ENCODE data around the gene CORIN.
A peak's percentile ranks its signal among the peaks of the same experiment; 100 is the strongest.

The CORIN gene

GRCh38 chr4:47863486-47863885 is 25.6 kb upstream of the CORIN start:
- no peak overlapping the region for H3K4me3 ChIP-seq (ENCODE audit: low read depth, low read length)
- in situ Hi-C loops (cut with HindIII; ENCODE audit: low sequenced_read_pairs): no loop called here
- TF ChIP-seq CTCF (IDR thresholded peaks at IDR 0.05; ENCODE audit: low read depth, low read length, missing control alignments): no peak
- no peak for DNase-seq (ENCODE audit: low read depth)

DNA sequence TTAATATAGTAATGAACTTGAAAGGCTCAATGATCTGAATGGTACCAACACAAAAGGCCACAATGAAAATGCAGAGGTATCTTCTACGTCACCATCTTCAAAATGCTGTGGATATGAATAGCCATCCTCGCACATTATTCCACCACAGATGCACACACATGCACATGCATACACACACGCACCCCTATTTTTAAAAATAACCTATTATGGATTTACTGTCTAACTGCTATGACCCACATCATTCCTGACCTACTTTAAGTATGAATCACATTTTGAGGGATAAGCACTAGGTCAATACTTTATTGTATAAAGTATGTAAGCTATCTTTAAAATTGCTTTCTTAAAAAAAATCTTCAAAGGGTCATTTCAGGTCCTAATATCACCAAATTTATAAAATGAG is 24.4 kb upstream of the CORIN start:
- no peak overlapping the region for H3K4me3 ChIP-seq (ENCODE audit: low read depth, low read length)
- no peak for DNase-seq (ENCODE audit: low read depth)
- TF ChIP-seq CTCF (IDR thresholded peaks at IDR 0.05; ENCODE audit: low read depth, low read length, missing control alignments): no peak
- in situ Hi-C loops (cut with HindIII; ENCODE audit: low sequenced_read_pairs): no loop called here

DNA sequence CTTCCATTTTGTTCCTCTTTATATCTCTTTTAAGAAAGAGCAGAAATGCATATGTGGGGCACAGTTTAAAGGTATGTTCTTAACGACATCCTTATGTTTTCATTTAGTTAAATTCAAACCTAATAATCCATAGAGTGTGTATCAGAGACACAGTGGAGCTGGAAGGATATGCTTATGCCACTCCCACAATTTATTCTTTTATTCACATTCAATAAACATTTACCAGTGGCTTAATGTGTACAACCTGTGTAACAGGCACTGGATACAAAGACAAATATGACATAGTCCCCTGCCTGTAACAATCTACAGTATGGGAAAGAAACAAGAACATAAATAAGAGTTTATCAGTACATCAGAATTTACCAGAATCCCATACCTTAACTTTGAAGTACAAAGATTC is 22.4 kb upstream of the CORIN start:
- TF ChIP-seq CTCF (IDR thresholded peaks at IDR 0.05; ENCODE audit: low read depth, low read length, missing control alignments): no peak
- in situ Hi-C loops (cut with HindIII; ENCODE audit: low sequenced_read_pairs): no loop called here
- no peak overlapping the region for H3K4me3 ChIP-seq (ENCODE audit: low read depth, low read length)
- DNase-seq (ENCODE audit: low read depth): no peak

DNA sequence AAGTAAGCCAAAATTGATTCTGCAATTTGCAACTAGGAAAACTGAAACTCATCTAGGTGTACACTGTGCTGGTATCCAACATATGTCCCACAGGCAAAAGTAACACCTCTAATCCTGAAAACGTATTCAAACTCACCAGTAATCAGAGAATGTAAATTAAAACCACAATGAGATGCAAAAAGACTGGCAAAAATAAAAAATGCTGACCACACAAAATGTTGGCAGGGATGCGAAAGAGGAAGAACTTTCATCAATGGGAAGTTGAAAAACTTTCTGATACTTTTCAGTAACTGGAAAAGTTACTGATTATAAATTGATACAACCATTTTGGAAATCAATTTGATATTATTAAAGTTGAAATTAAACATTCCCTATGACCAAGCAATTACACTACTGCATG is 20.1 kb upstream of the CORIN start:
- no peak for DNase-seq (ENCODE audit: low read depth)
- no peak for TF ChIP-seq CTCF (IDR thresholded peaks at IDR 0.05; ENCODE audit: low read depth, low read length, missing control alignments)
- in situ Hi-C loops (cut with HindIII; ENCODE audit: low sequenced_read_pairs): no loop called here
- H3K4me3 ChIP-seq (ENCODE audit: low read depth, low read length): no peak overlapping the region

GRCh38 chr4:47856713-47857112 is 18.8 kb upstream of the CORIN start:
- in situ Hi-C loops (cut with HindIII; ENCODE audit: low sequenced_read_pairs): no loop called here
- H3K4me3 ChIP-seq (ENCODE audit: low read depth, low read length): no peak overlapping the region
- no peak for DNase-seq (ENCODE audit: low read depth)
- no peak for TF ChIP-seq CTCF (IDR thresholded peaks at IDR 0.05; ENCODE audit: low read depth, low read length, missing control alignments)

GRCh38 chr4:47855350-47855749 is 17.5 kb upstream of the CORIN start:
- no peak for TF ChIP-seq CTCF (IDR thresholded peaks at IDR 0.05; ENCODE audit: low read depth, low read length, missing control alignments)
- in situ Hi-C loops (cut with HindIII; ENCODE audit: low sequenced_read_pairs): no loop called here
- H3K4me3 ChIP-seq (ENCODE audit: low read depth, low read length): no peak overlapping the region
- DNase-seq (ENCODE audit: low read depth): no peak

DNA sequence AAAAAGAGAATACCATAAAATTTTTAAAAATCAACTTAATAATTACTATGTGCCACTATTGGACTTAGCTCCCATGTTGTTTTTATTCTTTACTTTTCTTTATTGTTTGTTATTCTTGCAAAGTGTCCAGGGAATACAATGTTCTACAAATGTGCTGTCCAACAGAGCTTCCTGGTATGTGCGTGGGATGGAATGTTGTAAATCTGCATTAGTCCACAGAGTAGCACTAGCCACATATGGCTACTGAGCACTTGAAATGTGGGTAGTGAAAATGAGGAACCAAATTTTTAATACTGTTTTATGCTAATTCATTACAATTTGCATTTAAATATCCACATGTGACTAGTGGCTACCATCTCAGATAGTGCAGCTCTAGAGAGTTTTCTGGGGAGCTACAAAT is 14.3 kb upstream of the CORIN start:
- peak; percentile 62 for DNase-seq (ENCODE audit: low read depth)

More for the DNA sequence above, 14.3 kb upstream of the CORIN start:
- no peak for TF ChIP-seq CTCF (IDR thresholded peaks at IDR 0.05; ENCODE audit: low read depth, low read length, missing control alignments)
- in situ Hi-C loops (cut with HindIII; ENCODE audit: low sequenced_read_pairs): no loop called here
- no peak overlapping the region for H3K4me3 ChIP-seq (ENCODE audit: low read depth, low read length)

Data from astrocyte of the cerebellum (primary cell).